Kidney (tissue), 14 donors: ENCODE data around the gene BAZ2A. TPM values are rescaled to one million over a fixed set of nuclear protein-coding genes. Genes with fewer than 3 reads are reported as not detected.

Experiments used
- DNase-seq, 5 donors: peaks; one replicate each; pipeline ENCODE4 v3.0.0-alpha.2; 2013 to 2020
- FAIRE-seq: peaks from 2 replicates; lab custom pipeline; 2012; peaks lifted over from hg19 to GRCh38; lab: Jason Lieb, UNC
- H3K27ac ChIP-seq, 2 donors: one replicate each; pipeline ENCODE4 v1.7.0; 2013; ENCODE audit warnings: low read depth in 2 of 2, low read length in 2 of 2, inconsistent platforms in 1 of 2
- H3K27me3 ChIP-seq: one replicate; pipeline ENCODE4 v1.7.1; 2013; ENCODE audit warnings: low read length, inconsistent platforms; ENCODE audit not compliant: control insufficient read depth, insufficient read depth
- H3K36me3 ChIP-seq, 3 donors: one replicate each; pipeline versions ENCODE4 v1.7.0 to v1.7.1; 2013; ENCODE audit warnings: low read length in 3 of 3, control low read depth in 1 of 3, inconsistent platforms in 1 of 3; ENCODE audit not compliant: insufficient read depth in 3 of 3, control insufficient read depth in 2 of 3
- H3K4me1 ChIP-seq, 3 donors: one replicate each; pipeline versions ENCODE4 v1.7.0 to v1.7.1; 2013; ENCODE audit warnings: low read length in 3 of 3, inconsistent platforms in 1 of 3, low read depth in 1 of 3; ENCODE audit not compliant: control insufficient read depth in 2 of 3, insufficient read depth in 2 of 3
- H3K4me3 ChIP-seq, 3 donors: one replicate each; pipeline versions ENCODE4 v1.7.0 to v1.8.1; 2013; ENCODE audit warnings: low read length in 3 of 3, control low read depth in 1 of 3, inconsistent platforms in 1 of 3
- H3K9ac ChIP-seq, 3 donors: one replicate each; pipeline versions ENCODE4 v1.7.0 to v1.7.1; 2013; ENCODE audit warnings: low read length in 3 of 3, control low read depth in 1 of 3, inconsistent platforms in 1 of 3
- H3K9me3 ChIP-seq, 3 donors: one replicate each; pipeline versions ENCODE4 v1.7.0 to v1.7.1; 2013; ENCODE audit warnings: low read length in 3 of 3, control low read depth in 1 of 3, inconsistent platforms in 1 of 3; ENCODE audit not compliant: control insufficient read depth in 2 of 3, insufficient read depth in 1 of 3
- intact Hi-C: fragments of 100-400 bp; cut with DNase I; formaldehyde crosslinking; loops from one replicate; pipeline ENCODE4 v1.11.1; 2022
- polyA plus RNA-seq: library from polyadenylated mRNA; stranded (reverse); fragments of 350-450 nt; fragmentation: Illumina TruSeq; extraction: RNeasy Lipid Tissue Mini Kit (QIAGEN cat#74804); gene quantifications from one replicate; pipeline ENCODE4 v1.2.3, GENCODE V29; 2014; ENCODE audit warnings: low read depth, low replicate concordance; ENCODE audit not compliant: insufficient read depth
- total RNA-seq: library from RNA; stranded (reverse); fragmentation: NEBNext Ultra II Directional; extraction: Animal tissue kit (Norgen Biotek cat#: 25700); gene quantifications from one replicate; pipeline ENCODE4 v1.2.1, GENCODE V29; 2021
- TF ChIP-seq, protein P1 (sequence below): IDR thresholded peaks from 3 replicates; pipeline ENCODE4 v1.5.1; 2012; ENCODE audit warnings: mild to moderate bottlenecking, moderate library complexity, borderline replicate concordance; ENCODE audit not compliant: insufficient read depth; ENCODE audit errors: extremely low read depth
- donor health status: control.
- donor health status: control.
- donor health status: control.
- donor health status: control.
- donor health status: control.
- donor health status: DM: yes; HTN: yes; CAD: no.
- donor health status: Normal renal cell carcinoma (clear cell type).

Gene BAZ2A
- total and polyA plus RNA-seq, 2 donors from 2014 or later = 10.5 to 98.6 TPM

DNA sequence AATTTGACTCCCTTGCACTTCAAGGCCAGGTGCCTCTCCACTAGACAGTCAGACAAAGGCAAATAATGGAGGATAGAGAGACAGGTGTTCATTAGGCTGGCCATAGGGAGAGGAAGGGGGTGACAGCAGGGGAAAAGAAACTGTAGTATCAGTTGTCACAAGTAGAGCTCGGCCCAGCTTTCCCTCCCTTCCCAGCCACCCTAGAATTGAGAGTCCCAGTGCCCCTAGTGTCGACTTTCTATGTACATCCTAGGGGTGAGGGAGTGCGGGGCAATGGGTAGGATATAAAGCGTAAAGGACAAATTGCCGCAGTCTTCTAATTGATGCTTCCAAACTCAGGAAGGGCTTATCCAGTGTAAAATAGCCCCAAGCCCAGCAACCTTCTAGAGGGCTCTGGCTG, 39.0 kb downstream of the BAZ2A start:
- peaks cover 5 to 29% (median 19%) of the 10 kb centered on the region in 3 donors for H3K36me3 ChIP-seq
- H3K27ac ChIP-seq = no peak overlapping the region
- TF ChIP-seq, protein P1, sequence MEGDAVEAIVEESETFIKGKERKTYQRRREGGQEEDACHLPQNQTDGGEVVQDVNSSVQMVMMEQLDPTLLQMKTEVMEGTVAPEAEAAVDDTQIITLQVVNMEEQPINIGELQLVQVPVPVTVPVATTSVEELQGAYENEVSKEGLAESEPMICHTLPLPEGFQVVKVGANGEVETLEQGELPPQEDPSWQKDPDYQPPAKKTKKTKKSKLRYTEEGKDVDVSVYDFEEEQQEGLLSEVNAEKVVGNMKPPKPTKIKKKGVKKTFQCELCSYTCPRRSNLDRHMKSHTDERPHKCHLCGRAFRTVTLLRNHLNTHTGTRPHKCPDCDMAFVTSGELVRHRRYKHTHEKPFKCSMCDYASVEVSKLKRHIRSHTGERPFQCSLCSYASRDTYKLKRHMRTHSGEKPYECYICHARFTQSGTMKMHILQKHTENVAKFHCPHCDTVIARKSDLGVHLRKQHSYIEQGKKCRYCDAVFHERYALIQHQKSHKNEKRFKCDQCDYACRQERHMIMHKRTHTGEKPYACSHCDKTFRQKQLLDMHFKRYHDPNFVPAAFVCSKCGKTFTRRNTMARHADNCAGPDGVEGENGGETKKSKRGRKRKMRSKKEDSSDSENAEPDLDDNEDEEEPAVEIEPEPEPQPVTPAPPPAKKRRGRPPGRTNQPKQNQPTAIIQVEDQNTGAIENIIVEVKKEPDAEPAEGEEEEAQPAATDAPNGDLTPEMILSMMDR = no peak

GRCh38 chr12:56590237-56590830, 39.8 kb downstream of the BAZ2A start:
- Histone ChIP-seq H3K9ac (no peak overlapping the region), H3K4me3 (no peak overlapping the region), H3K27me3 (no peaks in the 10 kb centered on the region), H3K27ac (no peak overlapping the region), H3K36me3 (peaks cover 5 to 32% (median 19%) of the 10 kb centered on the region in 3 donors), H3K4me1 (peaks cover 0 to 2% (median 0%) of the 10 kb centered on the region in 3 donors), H3K9me3 (no peaks in the 10 kb centered on the region)
- FAIRE-seq (no peak), DNase-seq (no peak)
- TF ChIP-seq, protein P1 = no peak
- intact Hi-C loops = no loop called here

More for the DNA sequence above, 39.0 kb downstream of the BAZ2A start:
- intact Hi-C loops = no loop called here
- peaks cover 0 to 2% (median 0%) of the 10 kb centered on the region in 3 donors for H3K4me1 ChIP-seq
- H3K4me3 ChIP-seq = no peak overlapping the region
- H3K27me3 ChIP-seq = no peaks in the 10 kb centered on the region
- H3K9me3 ChIP-seq = no peaks in the 10 kb centered on the region
- H3K9ac ChIP-seq = no peak overlapping the region
- DNase-seq (peak in 3 of 5 donors; percentile 25 to 51 (median 43)), FAIRE-seq (no peak)

GRCh38 chr12:56589783-56590182, 40.3 kb downstream of the BAZ2A start:
- no peak overlapping the region for H3K9ac ChIP-seq
- FAIRE-seq (no peak), DNase-seq (no peak)
- peaks cover 5 to 35% (median 19%) of the 10 kb centered on the region in 3 donors for H3K36me3 ChIP-seq
- TF ChIP-seq, protein P1 = no peak
- intact Hi-C loops = no loop called here
- H3K4me3 ChIP-seq = no peak overlapping the region
- peaks cover 0 to 2% (median 0%) of the 10 kb centered on the region in 3 donors for H3K4me1 ChIP-seq
- H3K27ac ChIP-seq = no peak overlapping the region
- no peaks in the 10 kb centered on the region for H3K9me3 ChIP-seq
- H3K27me3 ChIP-seq = no peaks in the 10 kb centered on the region

- H3K4me1 ChIP-seq = no peaks in the 10 kb centered on the region
- H3K9ac ChIP-seq = no peak overlapping the region
- no peak for FAIRE-seq
- intact Hi-C loops = no loop called here
- DNase-seq = no peak
- H3K9me3 ChIP-seq = no peaks in the 10 kb centered on the region
- no peaks in the 10 kb centered on the region for H3K27me3 ChIP-seq
- TF ChIP-seq, protein P1 = no peak
- H3K27ac ChIP-seq = no peak overlapping the region
- H3K4me3 ChIP-seq = no peak overlapping the region
- peaks cover 7 to 44% (median 22%) of the 10 kb centered on the region in 3 donors for H3K36me3 ChIP-seq
Measured at GRCh38 chr12:56585098-56585497, 45.0 kb downstream of the BAZ2A start.
